G401 (cell line): Measurements from ENCODE around the gene KCNE3. TPM values are rescaled to one million over a fixed set of nuclear protein-coding genes. Genes with fewer than 3 reads are reported as not detected.

ENCODE experiments used
- total RNA-seq: library from RNA; depleted of rRNA; stranded (reverse); fragments of >200 nt; shearing (Covaris generic); gene quantifications from 2 replicates; pipeline ENCODE4 v1.2.3, GENCODE V29; 2014; rRNA removed

KCNE3 gene
- total RNA-seq, 1 experiment from 2014 or later, result not detected

Other genes starting within 250 kb of the KCNE3 start
- 0.85 and 1.8 TPM in 2 replicates for gene P4HA3, start 155.9 kb downstream of the KCNE3 start, total RNA-seq
- 6.2 and 9.5 TPM in 2 replicates for gene PGM2L1, start 69.1 kb downstream of the KCNE3 start, total RNA-seq
- 9.4 and 26.9 TPM in 2 replicates for gene LIPT2, start 26.2 kb upstream of the KCNE3 start, total RNA-seq
- 15.6 and 30.7 TPM in 2 replicates for gene POLD3, start 125.0 kb upstream of the KCNE3 start, total RNA-seq